IgD-negative memory B cell (primary cell): ENCODE results near the gene TRAPPC10. TPM values are rescaled to one million over a fixed set of nuclear protein-coding genes. Genes with fewer than 3 reads are reported as not detected.

ENCODE experiments used
- H3K27ac Mint-ChIP-seq, 3 donors: one replicate each; pipeline ENCODE4 v1.8.0; 2020 to 2022; ENCODE audit warnings: mild to moderate bottlenecking in 3 of 3, mixed read lengths in 3 of 3, moderate library complexity in 1 of 3
- H3K27me3 Mint-ChIP-seq: one replicate; pipeline ENCODE4 v1.8.0; 2021; ENCODE audit warnings: mixed read lengths
- H3K36me3 Mint-ChIP-seq: one replicate; pipeline ENCODE4 v1.8.0; 2020; ENCODE audit warnings: mild to moderate bottlenecking, mixed read lengths
- H3K4me1 Mint-ChIP-seq, 3 donors: one replicate each; pipeline ENCODE4 v1.8.0; 2020 to 2022; ENCODE audit warnings: mixed read lengths in 3 of 3, mild to moderate bottlenecking in 1 of 3
- H3K4me3 Mint-ChIP-seq, 4 donors: one replicate each; pipeline ENCODE4 v1.8.0; 2020 to 2022; ENCODE audit warnings: mild to moderate bottlenecking in 4 of 4, mixed read lengths in 4 of 4, moderate library complexity in 3 of 4
- H3K9me3 Mint-ChIP-seq, 3 donors: one replicate each; pipeline ENCODE4 v1.8.0; 2020 to 2021; ENCODE audit warnings: mixed read lengths in 3 of 3, mild to moderate bottlenecking in 1 of 3
- polyA plus RNA-seq: library from polyadenylated mRNA; unstranded; fragments of 300-500 nt; fragmentation: Illumina TruSeq; gene quantifications from one replicate; pipeline ENCODE4 v1.2.3, GENCODE V29; 2021

The TRAPPC10 gene
- polyA plus RNA-seq, 1 donor from 2014 or later, result 17.9 TPM

DNA sequence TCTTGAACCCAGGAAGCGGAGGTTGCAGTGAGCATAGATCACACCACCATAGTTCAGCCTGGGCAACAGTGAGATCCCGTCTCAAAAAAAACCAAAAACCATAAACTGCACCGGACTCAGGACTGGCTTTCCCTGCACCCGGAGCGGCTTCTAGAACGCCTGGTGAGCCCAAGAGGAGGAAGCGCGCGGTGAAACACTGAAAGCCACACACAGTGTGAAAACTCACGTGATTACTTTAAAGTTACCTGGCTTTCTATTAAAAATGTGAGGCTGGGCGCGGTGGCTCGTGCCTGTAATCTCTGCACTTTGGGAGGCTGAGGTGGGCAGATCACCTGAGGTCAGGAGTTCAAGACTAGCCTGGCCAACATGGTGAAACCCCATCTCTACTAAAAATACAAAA lies 7.0 kb upstream of the TRAPPC10 start:
- H3K4me1 Mint-ChIP-seq, result peaks cover 0 to under 1% (median 0%) of the 10 kb centered on the region in 3 donors
- H3K27me3 Mint-ChIP-seq, result no peaks in the 10 kb centered on the region
- H3K27ac Mint-ChIP-seq, result no peak overlapping the region
- H3K4me3 Mint-ChIP-seq, result no peak overlapping the region
- H3K36me3 Mint-ChIP-seq, result peaks cover 6% of the 10 kb centered on the region
- no peaks in the 10 kb centered on the region for H3K9me3 Mint-ChIP-seq

DNA sequence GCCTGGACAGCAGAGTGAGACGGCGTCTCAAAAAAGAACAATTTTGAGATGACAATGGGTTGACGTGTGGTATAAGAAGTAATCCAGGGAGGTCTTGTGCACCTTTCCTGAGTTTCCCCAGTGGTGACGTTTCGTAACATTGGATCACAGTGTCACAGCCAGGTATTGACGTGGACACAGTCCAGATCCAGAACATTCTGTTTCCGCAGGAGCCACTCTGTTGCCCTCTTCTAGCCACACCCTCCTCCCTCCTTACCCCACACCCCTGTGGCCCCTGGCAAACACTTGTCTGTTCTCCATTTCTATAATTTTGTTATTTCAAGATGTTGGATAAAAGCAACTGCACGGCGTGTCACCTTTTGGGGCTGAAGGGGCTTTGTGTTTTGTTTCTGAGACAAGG lies 6.5 kb upstream of the TRAPPC10 start:
- Mint-ChIP-seq H3K4me1 (peaks cover 0 to 2% (median 2%) of the 10 kb centered on the region in 3 donors), H3K9me3 (no peaks in the 10 kb centered on the region), H3K4me3 (no peak overlapping the region), H3K36me3 (peaks cover 6% of the 10 kb centered on the region), H3K27ac (no peak overlapping the region), H3K27me3 (no peaks in the 10 kb centered on the region)

DNA sequence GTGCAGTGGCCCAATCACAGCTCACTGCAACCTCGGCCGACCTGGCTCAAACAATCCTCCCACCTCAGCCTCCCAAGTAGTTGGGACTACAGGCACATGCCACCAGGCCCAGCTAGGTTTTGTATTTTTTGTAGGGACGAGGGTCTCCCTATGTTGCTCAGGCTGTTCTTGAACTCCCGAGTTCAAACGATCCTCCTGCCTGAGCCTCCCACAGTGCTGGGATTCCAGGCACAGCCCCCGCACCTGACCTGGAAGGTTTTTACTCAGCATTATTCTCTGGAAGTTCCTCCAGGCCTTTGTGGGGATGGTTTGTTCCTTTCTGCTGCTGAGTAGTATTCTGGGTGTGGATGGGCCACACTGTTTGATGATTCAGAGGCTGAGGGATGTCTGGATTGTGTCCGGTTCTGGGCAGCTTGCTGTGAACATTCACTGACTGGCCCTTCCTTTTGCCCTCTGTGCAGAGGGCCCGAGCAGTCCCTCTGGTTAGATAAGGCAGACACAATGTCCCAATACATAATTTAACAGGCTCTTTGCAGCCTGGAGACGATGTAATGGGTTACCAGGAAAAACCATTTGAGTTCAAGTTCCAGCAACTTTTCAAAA lies 6.0 kb upstream of the TRAPPC10 start:
- Mint-ChIP-seq H3K9me3 (no peaks in the 10 kb centered on the region), H3K27me3 (no peaks in the 10 kb centered on the region), H3K36me3 (peaks cover 6% of the 10 kb centered on the region), H3K4me1 (peaks cover 3 to 5% (median 5%) of the 10 kb centered on the region in 3 donors), H3K4me3 (no peak overlapping the region), H3K27ac (no peak overlapping the region)

DNA sequence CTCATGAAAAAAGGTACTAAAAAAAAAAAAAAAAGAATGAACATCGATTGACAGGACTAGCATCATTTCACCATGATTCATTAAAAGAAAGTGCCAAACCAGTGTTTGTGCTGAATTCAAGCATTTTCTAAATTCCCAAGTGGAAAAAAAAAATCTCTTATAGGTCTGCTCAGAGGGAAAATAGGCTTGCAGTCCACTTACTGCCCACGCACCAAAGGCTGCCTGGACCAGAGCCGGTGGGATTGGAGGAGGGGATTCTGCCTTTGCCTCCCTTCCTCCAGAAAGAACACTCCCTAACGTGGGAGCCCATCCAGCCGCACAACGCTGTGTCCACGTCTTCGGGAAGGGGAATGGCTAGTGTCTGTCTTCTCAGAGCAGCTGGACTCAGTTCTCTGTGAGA lies 5.5 kb upstream of the TRAPPC10 start:
- H3K4me3 Mint-ChIP-seq, result no peak overlapping the region
- no peak overlapping the region for H3K27ac Mint-ChIP-seq
- no peaks in the 10 kb centered on the region for H3K9me3 Mint-ChIP-seq
- H3K27me3 Mint-ChIP-seq, result no peaks in the 10 kb centered on the region
- H3K4me1 Mint-ChIP-seq, result peaks cover 6 to 8% (median 7%) of the 10 kb centered on the region in 3 donors
- peaks cover 6% of the 10 kb centered on the region for H3K36me3 Mint-ChIP-seq

DNA sequence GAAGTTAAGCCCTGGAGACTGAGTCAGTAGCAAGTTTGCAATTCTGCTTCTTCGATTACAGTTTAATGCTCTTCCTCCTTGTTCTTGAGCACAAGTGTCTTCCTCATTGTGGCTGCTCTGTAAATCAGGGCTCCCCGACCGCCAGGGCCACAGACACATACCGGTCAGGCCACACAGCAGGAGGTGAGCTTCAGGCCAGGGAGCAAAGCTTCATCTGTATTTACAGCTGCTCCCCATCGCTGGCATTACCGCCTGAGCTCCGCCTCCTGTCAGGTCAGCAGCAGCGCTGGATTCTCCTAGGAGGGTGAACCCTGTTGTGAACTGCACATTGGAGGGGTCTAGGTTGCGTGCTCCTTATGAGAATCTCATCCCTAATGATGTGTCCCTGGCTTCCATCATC lies 1.7 kb upstream of the TRAPPC10 start:
- Mint-ChIP-seq H3K4me3 (peak overlapping the region; percentile 17 to 94 (median 88)), H3K4me1 (peaks cover 24 to 29% (median 27%) of the 10 kb centered on the region in 3 donors), H3K9me3 (no peaks in the 10 kb centered on the region), H3K36me3 (peaks cover 6% of the 10 kb centered on the region), H3K27ac (peak overlapping the region in 2 of 3 donors; percentile 80 to 93), H3K27me3 (no peaks in the 10 kb centered on the region)

DNA sequence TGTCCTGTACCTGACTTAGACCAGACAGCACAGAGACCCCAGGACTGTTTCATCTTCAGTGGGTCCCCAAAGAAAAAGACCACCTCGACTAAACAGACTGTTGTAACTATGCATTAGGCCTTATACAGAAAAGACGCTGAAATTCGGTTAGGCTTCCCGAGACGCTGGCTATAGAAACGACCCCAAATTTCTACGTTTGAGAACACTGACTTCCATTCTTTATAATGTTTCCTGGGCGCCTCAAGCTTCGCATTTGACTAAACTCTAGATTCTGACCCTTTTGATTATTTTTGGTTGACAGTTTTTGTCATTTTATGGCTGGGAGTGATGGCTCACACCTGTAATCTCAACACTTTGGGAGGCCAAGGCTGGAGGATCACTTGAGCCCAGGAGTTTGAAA lies 986 bp upstream of the TRAPPC10 start:
- Mint-ChIP-seq H3K27ac (peak overlapping the region; percentile 90 to 96 (median 93)), H3K27me3 (no peaks in the 10 kb centered on the region), H3K9me3 (no peaks in the 10 kb centered on the region), H3K4me1 (peaks cover 30 to 34% (median 31%) of the 10 kb centered on the region in 3 donors), H3K4me3 (peak overlapping the region; percentile 85 to 94 (median 93)), H3K36me3 (peaks cover 6% of the 10 kb centered on the region)

DNA sequence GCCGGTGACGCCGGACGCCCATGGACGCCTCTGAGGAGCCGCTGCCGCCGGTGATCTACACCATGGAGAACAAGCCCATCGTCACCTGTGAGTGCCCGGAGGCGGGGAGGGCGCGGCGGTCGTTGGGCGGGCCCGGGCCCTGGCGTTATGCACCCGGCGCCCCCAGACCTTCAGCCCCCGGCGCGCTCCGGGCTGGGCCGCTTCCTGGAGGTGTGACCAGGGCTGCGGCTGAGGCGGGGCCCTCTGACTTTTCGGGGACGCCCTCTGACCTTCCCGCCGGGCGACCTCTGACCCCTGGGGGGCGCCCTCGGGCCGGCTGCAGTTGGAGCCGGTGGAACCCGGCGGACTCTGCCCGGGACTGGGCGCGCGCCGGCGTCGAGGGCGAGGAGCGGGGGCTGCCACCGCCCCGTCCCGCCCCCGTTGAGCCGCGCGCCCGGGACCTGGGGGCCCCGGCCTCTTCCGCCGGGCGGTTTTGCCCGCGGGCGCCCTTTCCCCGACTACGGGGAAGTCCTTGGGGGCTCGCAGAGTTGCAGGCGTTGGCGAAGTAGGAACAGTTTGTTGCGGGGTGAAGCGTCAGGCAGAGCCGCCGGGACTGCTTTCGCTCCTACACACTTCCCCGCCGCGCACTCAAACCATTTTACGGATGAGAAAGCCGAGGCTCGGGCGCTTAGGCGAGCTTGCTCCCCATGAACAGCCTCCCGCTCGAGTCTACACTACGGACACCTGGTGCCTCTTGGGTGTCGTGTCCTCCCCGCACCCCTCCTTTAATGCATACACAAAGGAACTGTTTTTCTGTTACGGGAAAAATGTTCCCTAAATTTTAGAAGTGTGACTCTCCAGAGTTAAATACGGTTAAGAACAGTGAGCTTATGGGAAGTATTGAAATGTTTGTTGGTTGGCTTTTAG lies 618 bp downstream of the TRAPPC10 start:
- H3K9me3 Mint-ChIP-seq, result no peaks in the 10 kb centered on the region
- no peaks in the 10 kb centered on the region for H3K27me3 Mint-ChIP-seq
- H3K4me1 Mint-ChIP-seq, result peaks cover 40 to 43% (median 41%) of the 10 kb centered on the region in 3 donors
- H3K36me3 Mint-ChIP-seq, result peaks cover 6% of the 10 kb centered on the region
- H3K4me3 Mint-ChIP-seq, result peak overlapping the region; percentile 89 to 94 (median 91)
- H3K27ac Mint-ChIP-seq, result peak overlapping the region; percentile 76 to 95 (median 88)

DNA sequence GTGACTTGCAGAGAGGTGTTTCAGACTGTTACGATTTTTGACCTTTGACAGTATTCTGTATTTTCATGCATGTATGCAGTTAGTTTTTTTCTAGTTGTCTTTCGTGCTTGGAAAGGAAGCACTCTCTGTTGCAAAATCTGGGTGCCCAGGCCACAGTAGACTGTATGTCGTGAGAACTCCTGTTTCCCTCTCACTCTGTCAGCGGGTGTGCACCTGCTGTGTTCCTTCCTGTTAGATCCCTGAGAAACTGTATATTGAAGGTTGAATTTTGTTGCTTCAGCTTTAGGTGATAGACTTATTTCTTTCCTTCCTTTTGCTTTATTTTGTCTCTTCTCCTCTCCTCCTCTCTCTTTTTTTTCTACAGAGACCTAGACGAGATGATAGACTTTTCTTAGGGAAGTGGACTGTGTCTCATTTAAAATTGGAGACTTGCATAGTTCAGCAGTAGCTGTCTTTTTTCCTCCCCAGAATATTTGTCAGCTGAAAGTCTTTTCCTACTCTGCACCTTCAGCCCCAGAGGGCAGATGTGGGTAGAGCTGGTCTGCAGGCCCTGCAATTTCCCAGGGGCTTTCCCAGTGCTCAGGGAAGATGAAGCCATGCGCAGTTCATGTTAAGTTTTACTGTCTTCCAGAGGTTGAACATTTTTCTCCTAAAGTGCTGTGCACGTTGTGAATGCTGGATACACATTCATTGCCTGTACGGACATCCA lies 1.4 kb downstream of the TRAPPC10 start:
- peaks cover 43 to 46% (median 44%) of the 10 kb centered on the region in 3 donors for H3K4me1 Mint-ChIP-seq
- no peaks in the 10 kb centered on the region for H3K27me3 Mint-ChIP-seq
- H3K36me3 Mint-ChIP-seq, result peaks cover 2% of the 10 kb centered on the region
- peak overlapping the region; percentile 89 to 94 (median 91) for H3K4me3 Mint-ChIP-seq
- peak overlapping the region; percentile 76 to 95 (median 88) for H3K27ac Mint-ChIP-seq
- no peaks in the 10 kb centered on the region for H3K9me3 Mint-ChIP-seq

DNA sequence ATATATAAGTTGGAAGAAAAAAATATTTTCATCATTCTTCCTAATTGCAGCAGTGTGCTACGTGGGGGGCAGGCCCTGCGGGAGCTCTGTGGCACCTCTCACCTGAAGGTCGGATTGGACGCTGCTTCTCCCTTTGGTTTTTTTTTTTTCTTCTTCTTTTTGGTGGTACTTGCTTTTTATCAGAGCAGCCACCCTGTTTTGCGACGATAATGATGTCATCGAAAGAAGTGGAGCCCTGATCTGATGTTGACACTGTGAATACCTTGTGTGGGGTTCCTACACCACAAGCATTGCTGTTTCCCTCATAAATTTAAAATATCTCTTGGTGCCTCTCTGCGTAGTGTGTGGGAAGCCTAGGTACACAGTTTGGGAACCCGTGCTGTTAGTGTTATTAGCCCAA lies 5.5 kb downstream of the TRAPPC10 start:
- peak overlapping the region; percentile 72 to 89 (median 81) for H3K27ac Mint-ChIP-seq
- H3K9me3 Mint-ChIP-seq, result no peaks in the 10 kb centered on the region
- H3K36me3 Mint-ChIP-seq, result no peaks in the 10 kb centered on the region
- peak overlapping the region in 2 of 4 donors; percentile 41 to 56 for H3K4me3 Mint-ChIP-seq
- H3K27me3 Mint-ChIP-seq, result no peaks in the 10 kb centered on the region
- H3K4me1 Mint-ChIP-seq, result peaks cover 57 to 66% (median 66%) of the 10 kb centered on the region in 3 donors

DNA sequence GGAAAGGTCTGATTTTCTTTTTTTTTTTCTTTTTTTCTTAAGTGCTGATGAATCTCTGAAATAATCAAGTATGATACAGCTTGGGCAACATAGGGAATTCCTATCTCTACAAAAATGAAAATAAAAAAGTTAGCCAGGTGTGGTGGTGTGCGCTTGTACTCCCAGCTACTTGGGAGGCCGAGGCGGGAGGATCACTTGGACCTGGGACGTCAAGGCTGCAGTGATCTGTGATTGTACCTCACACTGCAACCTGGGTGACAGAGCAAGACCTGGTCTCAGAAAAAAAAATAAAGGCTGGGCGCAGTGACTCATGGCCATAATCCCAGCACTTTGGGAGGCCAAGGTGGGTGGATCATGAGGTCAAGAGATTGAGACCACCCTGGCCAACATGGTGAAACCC lies 6.0 kb downstream of the TRAPPC10 start:
- Mint-ChIP-seq H3K4me3 (peak overlapping the region in 2 of 4 donors; percentile 41 to 56), H3K4me1 (peaks cover 55 to 68% (median 67%) of the 10 kb centered on the region in 3 donors), H3K27ac (peak overlapping the region; percentile 72 to 89 (median 81)), H3K36me3 (no peaks in the 10 kb centered on the region), H3K9me3 (no peaks in the 10 kb centered on the region), H3K27me3 (no peaks in the 10 kb centered on the region)

DNA sequence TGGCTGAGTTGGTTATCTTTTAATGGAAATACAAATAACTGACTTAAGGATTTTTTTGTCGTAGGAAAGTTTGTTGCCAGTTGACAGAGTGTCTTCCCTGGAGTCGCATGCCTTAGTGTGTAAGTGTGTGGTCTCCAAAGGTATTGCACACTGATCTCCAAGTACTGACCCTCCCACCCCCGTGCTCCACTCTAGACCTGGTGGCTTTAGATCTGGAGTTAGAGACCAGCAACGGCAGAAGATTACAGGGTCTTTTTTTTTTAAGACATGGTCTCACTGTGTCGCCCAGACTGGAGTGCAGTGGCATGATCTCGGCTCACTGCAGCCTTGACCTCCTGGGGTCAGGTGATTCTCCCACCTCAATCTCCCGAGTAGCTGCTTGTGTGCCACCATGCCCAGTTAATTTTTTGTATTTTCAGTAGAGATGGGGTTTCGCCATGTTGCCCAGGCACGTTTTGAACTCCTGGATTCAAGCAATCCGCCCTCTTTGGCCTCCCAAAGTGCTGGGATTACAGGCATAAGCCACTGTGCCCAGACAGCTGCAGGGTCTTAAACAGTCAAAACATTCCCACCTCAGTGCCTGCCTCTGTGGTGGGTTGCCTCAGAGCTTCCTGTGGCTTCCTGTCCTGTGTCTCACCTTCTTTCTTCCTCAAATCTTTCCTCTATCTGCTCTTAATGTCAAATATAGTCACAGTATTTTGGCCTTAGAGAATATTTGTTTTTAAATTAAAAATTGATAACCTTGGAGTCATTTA lies 6.9 kb downstream of the TRAPPC10 start:
- Mint-ChIP-seq H3K4me1 (peaks cover 51 to 62% (median 59%) of the 10 kb centered on the region in 3 donors), H3K27ac (peak overlapping the region in 2 of 3 donors; percentile 40 to 89), H3K9me3 (no peaks in the 10 kb centered on the region), H3K36me3 (no peaks in the 10 kb centered on the region), H3K4me3 (peak overlapping the region in 3 of 4 donors; percentile 53 to 79 (median 74)), H3K27me3 (no peaks in the 10 kb centered on the region)

DNA sequence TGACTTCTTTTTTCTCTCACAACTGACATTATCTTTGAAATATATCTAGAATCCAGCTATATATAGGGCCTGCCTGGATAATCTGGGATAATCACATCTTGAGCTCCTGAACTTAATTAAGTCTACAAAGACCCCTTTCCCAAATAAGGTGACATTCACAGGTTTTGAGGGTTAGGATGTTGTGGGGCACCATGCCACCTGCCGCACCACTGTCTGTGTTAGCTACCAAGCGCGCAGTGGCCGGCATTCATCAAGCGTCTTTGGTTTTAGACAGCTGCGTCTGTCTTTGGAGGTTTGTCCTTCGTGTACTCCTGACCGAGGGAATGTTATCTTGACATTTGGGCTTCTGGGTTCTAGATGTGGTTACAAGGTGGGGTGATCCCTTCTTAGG lies 7.5 kb downstream of the TRAPPC10 start:
- H3K4me1 Mint-ChIP-seq, result peaks cover 45 to 62% (median 58%) of the 10 kb centered on the region in 3 donors
- H3K4me3 Mint-ChIP-seq, result peak overlapping the region in 3 of 4 donors; percentile 53 to 79 (median 74)
- no peaks in the 10 kb centered on the region for H3K36me3 Mint-ChIP-seq
- H3K27ac Mint-ChIP-seq, result peak overlapping the region in 2 of 3 donors; percentile 35 to 40
- H3K27me3 Mint-ChIP-seq, result no peaks in the 10 kb centered on the region
- H3K9me3 Mint-ChIP-seq, result no peaks in the 10 kb centered on the region

DNA sequence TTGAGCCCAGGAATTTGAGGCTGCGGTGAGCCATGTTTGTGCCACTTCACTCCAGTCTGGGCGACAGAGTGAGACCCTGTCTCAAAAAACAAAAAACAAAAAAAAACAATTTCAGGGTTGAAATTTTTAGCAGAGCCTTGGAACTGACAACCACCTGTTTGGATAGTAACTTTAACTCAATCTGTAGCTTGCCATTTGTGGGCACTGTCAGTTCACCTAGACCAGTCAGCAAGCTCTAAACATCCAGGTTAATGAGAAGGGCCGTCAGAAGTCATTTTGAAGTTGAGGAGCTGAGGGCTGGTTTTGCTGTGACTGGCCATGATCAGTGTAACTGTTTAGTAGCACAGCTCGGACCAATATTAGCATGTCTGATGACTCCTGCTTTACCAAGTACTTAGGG lies 8.4 kb downstream of the TRAPPC10 start:
- Mint-ChIP-seq H3K36me3 (no peaks in the 10 kb centered on the region), H3K27me3 (no peaks in the 10 kb centered on the region), H3K9me3 (no peaks in the 10 kb centered on the region), H3K27ac (peak overlapping the region; percentile 0 to 61 (median 59)), H3K4me1 (peaks cover 48 to 66% (median 60%) of the 10 kb centered on the region in 3 donors), H3K4me3 (peak overlapping the region in 1 of 4 donors; percentile 45)

DNA sequence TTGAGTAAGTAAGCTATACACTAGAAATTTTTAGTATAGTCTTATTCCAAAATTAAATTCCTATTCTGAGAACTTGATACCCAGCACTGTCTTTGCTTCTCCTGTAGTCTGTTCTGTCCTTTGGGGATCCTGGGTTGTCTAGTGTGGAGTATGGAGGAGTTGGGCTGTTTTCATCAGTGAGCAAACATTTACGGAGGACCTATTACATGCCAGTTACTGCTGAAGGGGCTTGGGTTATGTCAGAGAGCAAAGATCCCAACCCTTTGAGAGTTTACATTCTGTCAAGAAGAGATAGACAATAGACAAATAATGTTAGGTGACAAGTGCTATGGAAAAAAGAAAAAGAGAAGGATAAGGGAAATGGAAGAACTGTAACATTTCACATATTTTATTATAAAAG lies 9.0 kb downstream of the TRAPPC10 start:
- H3K36me3 Mint-ChIP-seq, result no peaks in the 10 kb centered on the region
- peaks cover 49 to 66% (median 60%) of the 10 kb centered on the region in 3 donors for H3K4me1 Mint-ChIP-seq
- H3K27me3 Mint-ChIP-seq, result no peaks in the 10 kb centered on the region
- H3K9me3 Mint-ChIP-seq, result no peaks in the 10 kb centered on the region
- H3K4me3 Mint-ChIP-seq, result no peak overlapping the region
- H3K27ac Mint-ChIP-seq, result peak overlapping the region; percentile 0 to 61 (median 54)
